Osteoblast (primary cell): ENCODE results near the gene PYCR2. TPM values are rescaled to one million over a fixed set of nuclear protein-coding genes. Genes with fewer than 3 reads are reported as not detected.

Source experiments
- small RNA-seq: library from RNA; depleted of rRNA; stranded (forward); fragments of <200 nt; gene quantifications from one replicate; pipeline ENCODE3, GENCODE V24; 2012
- total RNA-seq: library from RNA; depleted of rRNA; stranded (reverse); fragments of >200 nt; gene quantifications from 2 replicates; pipeline ENCODE4 v1.2.3, GENCODE V29; 2012

The PYCR2 gene
- total RNA-seq, 1 donor: 29.0 TPM

Small RNA genes within 50 kb of the gene (small RNA-seq; reads per million reads assigned to genes)
- gene AL117348.1 (not detected), gene NDUFA3P3 (not detected)

Other genes with a start within 250 kb of the PYCR2 start
- 174 and 178 TPM in 2 replicates for gene SRP9, start 146.4 kb downstream of the PYCR2 start, total RNA-seq
- 67.0 and 77.2 TPM in 2 replicates for gene EPHX1, start 114.1 kb downstream of the PYCR2 start, total RNA-seq
- 23.2 and 31.5 TPM in 2 replicates for gene TMEM63A, start 41.9 kb downstream of the PYCR2 start, total RNA-seq
- gene LEFTY1, start 35.1 kb downstream of the PYCR2 start, total RNA-seq: under 0.01 TPM in 1 of 2 replicates, not detected in the other
- gene LEFTY2, start 17.0 kb upstream of the PYCR2 start, total RNA-seq: not detected in 2 replicates
- gene SDE2, start 75.1 kb upstream of the PYCR2 start, total RNA-seq: 16.5 and 19.9 TPM in 2 replicates
- 127 and 166 TPM in 2 replicates for gene H3-3A, start 138.5 kb upstream of the PYCR2 start, total RNA-seq